GM12865 (cell line): ENCODE results near the gene CABP1.
"Not testable (repeated sequence)": the region's sequence is repeated elsewhere in the genome, so short reads cannot be mapped to it uniquely, and the experiment has no call there.

ENCODE experiments used
- DNase-seq: peaks from one replicate; pipeline ENCODE4 v3.0.0; 2010; ENCODE audit warnings: low read depth
- H3K4me3 ChIP-seq: 2 replicates; pipeline ENCODE4 v1.5.1; 2011; ENCODE audit warnings: mild to moderate bottlenecking, low read depth, low read length, control low read depth
- TF ChIP-seq, protein P1 (sequence below): IDR thresholded peaks from 2 replicates; pipeline ENCODE4 v1.5.1; 2011; ENCODE audit warnings: low read length, control low read depth, low read depth, inconsistent platforms; ENCODE audit not compliant: insufficient read depth; ENCODE audit errors: missing control alignments

The CABP1 gene

DNA sequence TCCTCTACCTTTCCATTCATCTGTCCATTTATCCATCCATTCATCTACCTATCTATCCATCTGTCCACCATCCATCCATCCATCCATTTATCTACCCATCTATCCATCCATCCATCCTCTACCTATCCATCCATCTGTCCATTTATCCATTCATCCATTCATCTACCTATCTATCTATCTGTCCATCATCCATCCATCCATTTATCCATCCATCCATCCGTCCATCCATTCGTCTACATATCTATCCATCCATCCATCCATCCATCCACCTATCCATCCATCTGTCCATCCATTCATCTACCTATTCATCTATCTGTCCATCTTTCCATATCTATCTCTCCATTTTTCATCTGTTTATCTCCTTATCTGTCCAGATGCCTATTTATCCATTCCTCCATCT is 21.0 kb downstream of the CABP1 start:
- DNase-seq = no peak
- TF ChIP-seq, protein P1, sequence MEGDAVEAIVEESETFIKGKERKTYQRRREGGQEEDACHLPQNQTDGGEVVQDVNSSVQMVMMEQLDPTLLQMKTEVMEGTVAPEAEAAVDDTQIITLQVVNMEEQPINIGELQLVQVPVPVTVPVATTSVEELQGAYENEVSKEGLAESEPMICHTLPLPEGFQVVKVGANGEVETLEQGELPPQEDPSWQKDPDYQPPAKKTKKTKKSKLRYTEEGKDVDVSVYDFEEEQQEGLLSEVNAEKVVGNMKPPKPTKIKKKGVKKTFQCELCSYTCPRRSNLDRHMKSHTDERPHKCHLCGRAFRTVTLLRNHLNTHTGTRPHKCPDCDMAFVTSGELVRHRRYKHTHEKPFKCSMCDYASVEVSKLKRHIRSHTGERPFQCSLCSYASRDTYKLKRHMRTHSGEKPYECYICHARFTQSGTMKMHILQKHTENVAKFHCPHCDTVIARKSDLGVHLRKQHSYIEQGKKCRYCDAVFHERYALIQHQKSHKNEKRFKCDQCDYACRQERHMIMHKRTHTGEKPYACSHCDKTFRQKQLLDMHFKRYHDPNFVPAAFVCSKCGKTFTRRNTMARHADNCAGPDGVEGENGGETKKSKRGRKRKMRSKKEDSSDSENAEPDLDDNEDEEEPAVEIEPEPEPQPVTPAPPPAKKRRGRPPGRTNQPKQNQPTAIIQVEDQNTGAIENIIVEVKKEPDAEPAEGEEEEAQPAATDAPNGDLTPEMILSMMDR = no peak
- H3K4me3 ChIP-seq = no peak overlapping the region

DNA sequence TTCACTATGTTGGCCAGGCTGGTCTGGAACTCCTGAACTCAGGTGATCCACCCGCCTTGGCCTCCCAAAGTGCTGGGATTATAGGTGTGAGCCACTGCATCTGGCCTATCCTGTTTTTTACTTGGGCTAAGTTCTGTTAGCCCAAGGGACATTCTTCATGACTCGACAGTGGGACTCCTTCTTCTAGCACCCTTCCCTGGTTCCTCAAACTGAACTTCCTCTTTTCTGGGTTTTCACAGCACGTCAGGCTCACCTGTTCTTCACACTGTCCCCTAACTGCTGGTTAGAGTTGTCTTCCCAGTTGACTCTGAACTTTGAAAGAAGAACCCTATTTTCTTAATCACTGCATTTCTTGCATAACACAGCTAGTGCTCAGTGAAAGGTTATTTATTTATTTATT is 22.5 kb downstream of the CABP1 start:
- peak; percentile 72 for DNase-seq
- TF ChIP-seq, protein P1 = no peak
- no peak overlapping the region for H3K4me3 ChIP-seq

DNA sequence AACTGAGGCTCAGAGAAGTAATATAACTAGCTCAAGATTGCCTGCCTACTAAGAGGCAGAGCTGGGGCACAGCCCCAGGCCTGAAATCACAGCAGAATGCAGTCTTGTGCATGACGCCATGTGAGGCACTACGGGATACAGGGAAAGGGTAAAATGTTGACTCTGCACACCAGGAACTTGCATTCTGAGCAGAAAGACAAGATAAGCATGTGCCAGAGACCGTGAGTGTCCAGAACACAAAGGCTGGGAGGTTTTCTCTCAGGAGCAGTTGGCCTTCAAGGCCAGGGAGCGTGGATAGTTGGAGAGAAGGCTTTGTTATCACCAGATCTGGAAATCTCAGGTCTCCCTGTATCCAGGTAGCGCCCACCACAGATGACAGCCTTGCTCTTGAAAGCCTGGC is 23.3 kb downstream of the CABP1 start:
- TF ChIP-seq, protein P1 = no peak
- DNase-seq = no peak
- no peak overlapping the region for H3K4me3 ChIP-seq

DNA sequence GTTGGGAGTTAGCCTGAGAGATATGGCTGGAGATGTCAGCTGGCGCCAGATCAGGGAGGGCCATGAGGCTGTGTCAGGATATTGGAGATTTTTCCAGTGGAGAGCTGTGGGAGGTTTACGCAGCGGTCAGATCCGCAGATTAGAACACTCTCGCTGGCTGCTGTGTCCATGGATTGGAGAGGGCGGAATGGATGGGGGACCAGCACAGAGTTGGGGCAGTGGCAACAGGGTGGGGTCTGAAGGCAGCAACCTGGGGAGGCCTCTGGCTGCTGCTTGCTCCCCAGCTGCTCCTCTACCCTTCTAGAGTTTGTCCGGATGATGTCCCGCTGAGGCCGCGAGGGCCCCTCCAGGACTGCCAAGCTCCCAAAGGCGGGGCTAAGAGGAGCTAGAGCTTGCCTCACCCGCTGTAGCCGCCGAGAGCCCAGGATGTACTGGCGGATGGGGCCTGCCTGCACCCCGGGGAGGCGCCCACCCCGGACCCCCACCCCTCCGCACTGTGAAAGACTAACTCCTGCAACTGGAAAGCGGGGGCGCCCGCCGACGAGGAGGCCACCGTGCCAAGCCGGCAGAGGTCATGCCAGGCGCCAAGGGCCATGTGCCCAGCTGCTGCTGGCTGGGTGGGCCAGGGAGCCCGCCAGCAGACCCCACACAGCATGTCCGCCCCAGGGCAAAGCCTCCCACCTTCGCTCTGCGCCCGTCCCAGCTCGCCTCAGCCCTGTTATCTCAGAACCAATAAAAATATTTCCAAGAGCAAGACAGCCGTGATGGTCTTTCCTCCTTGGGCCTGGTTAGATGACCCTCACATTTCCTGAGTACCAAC is 26.4 kb downstream of the CABP1 start:
- DNase-seq = no peak

DNA sequence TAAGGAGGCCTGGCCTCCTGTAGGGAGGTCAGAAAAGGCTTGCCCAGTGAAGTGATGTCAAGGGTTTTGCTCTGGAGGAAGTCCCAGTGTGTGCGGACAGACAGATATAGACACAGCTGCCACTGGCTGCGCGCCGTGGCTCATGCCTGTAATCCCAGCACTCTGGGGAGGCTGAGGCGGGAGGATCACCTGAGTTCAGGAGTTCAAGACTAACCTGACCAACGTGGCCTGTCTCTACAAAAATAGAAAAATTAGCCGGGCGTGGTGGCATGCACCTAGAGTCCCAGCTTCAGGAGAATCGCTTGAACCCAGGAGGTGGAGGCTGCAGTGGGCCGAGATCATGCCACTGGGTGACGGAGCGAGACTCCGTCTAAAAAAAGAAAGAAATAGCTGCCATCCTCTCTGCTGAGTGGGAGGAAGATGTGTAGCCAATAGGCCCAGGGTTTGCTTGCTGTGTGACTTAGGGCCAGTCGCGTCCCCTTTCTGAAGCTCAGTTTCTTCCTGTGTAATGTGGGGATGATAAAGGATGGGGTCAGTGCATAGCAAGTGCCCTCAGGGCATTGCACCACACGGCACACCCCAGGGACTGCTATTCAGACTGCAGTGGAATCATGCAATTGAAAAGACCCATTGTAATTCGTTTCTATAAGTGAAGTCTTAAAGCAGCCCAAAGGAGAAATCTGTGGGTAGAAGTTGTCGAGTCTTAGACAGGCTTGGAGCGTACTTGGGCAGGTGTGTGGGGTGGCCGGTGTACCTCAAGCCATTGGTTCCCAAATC is 27.9 kb downstream of the CABP1 start:
- TF ChIP-seq, protein P1 = no peak
- DNase-seq = no peak
- H3K4me3 ChIP-seq = no peak overlapping the region

More for the DNA sequence above, 26.4 kb downstream of the CABP1 start:
- H3K4me3 ChIP-seq = no peak overlapping the region
- TF ChIP-seq, protein P1 = no peak

DNA sequence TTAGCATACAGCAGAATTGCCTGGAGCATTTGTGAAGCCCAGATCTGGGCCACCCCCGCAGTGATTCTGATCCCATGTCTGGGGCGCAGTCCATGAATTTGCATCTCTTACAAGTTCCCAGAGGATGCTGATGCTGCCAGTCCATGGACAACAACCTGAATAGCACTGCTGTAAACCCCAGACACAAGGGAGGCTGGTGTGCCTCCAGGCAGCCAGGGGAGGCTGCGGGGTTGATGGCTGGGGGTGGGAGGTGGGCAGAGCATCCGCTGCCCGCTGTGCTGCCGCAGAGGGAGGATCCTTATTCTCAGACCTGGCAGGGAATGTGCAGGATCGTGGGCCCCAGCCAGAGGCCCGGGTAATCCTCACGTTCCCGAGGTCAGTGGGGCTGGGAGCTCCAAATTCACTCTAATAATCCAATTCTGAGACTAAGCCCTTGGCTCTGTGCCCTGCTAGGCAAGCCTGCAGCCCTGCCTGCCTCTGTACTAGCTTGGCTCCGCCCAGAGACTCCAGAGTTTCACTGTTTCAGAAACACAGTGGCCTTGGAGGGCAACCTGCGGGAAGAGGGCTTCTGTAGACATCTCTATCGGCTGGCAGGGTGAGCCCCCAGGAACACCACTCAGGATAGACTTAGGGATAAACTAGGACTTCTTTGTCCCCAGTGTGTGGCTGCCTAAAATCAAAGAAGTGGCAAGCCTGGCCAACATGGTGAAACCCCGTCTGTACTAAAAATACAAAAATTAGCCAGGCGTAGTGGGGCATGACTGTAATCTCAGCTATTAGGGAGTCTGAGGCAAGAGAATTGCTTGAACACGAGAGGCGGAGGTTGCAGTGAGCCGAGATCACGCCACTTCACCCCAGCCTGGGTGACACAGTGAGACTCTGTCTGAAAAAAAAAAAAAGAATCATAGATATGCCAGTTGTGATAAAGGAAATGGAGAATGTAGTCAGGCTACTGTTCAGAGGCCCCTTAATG is 28.7 kb downstream of the CABP1 start:
- peak overlapping the region; percentile 33 for H3K4me3 ChIP-seq
- peak; percentile 75 for DNase-seq
- TF ChIP-seq, protein P1 = no peak

DNA sequence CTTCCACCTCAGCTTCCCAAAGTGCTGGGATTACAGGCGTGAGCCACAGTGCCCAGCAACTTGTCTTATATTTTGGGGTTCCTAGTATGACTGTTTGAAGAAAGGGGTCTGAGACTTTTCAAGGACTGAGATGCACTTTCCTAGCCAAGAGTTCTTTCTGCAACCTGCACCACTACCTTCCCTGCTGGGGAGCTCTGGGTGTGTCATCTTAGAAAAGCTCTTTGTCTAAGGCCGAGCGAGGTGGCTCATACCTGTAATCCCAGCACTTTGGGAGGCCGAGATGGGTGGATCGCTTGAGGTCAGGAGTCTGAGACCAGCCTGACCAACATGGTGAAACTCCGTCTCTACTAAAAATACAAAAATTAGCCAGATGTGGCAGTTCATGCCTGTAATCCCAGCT is 29.8 kb downstream of the CABP1 start:
- H3K4me3 ChIP-seq = not testable (repeated sequence)
- peak; percentile 49 for DNase-seq
